OCI-LY1 (cell line): Measurements from ENCODE around the gene PPFIA4.

Source experiments
- H2AFZ ChIP-seq: fragments of 200-600 bp; sonication (generic), shearing (Covaris generic); 2 replicates; pipeline ENCODE4 v1.6.0; 2014; ENCODE audit warnings: antibody characterized with exemption, mild to moderate bottlenecking, low read length
- H3F3A ChIP-seq: fragments of 200-600 bp; sonication (generic), shearing (Covaris generic); 2 replicates; pipeline ENCODE4 v1.6.0; 2014; ENCODE audit warnings: mild to moderate bottlenecking, antibody characterized with exemption, low read length, moderate library complexity; ENCODE audit not compliant: insufficient read depth
- H3K27ac ChIP-seq: fragments of 200-600 bp; sonication (generic); 2 replicates; pipeline ENCODE4 v1.5.1; 2014; ENCODE audit warnings: low read length, mixed run types, mild to moderate bottlenecking, low read depth; ENCODE audit not compliant: poor library complexity, severe bottlenecking
- H3K27me3 ChIP-seq: fragments of 200-600 bp; sonication (generic); 2 replicates; pipeline ENCODE4 v1.6.0; 2014; ENCODE audit warnings: antibody characterized with exemption, mild to moderate bottlenecking, low read length, moderate library complexity; ENCODE audit not compliant: insufficient read depth
- H3K36me3 ChIP-seq: fragments of 200-600 bp; sonication (generic); 2 replicates; pipeline ENCODE4 v1.6.1; 2014; ENCODE audit warnings: mild to moderate bottlenecking, antibody characterized with exemption, low read length, moderate library complexity, mixed read lengths; ENCODE audit not compliant: insufficient read depth
- H3K4me1 ChIP-seq: fragments of 200-600 bp; sonication (generic); 2 replicates; pipeline ENCODE4 v1.5.1; 2014; ENCODE audit warnings: mild to moderate bottlenecking, low read length, moderate library complexity; ENCODE audit not compliant: insufficient read depth, severe bottlenecking
- H3K4me2 ChIP-seq: fragments of 200-600 bp; sonication (generic), shearing (Covaris generic); 2 replicates; pipeline ENCODE4 v1.6.1; 2014; ENCODE audit warnings: low read length
- H3K4me3 ChIP-seq: fragments of 200-600 bp; sonication (generic); 2 replicates; pipeline ENCODE4 v1.5.1; 2014; ENCODE audit warnings: low read length, low read depth, mild to moderate bottlenecking, mixed read lengths; ENCODE audit not compliant: poor library complexity, severe bottlenecking
- H3K79me2 ChIP-seq: fragments of 200-600 bp; shearing (Covaris generic); 2 replicates; pipeline ENCODE4 v1.6.1; 2016; ENCODE audit warnings: mixed run types, low read length, mixed read lengths; ENCODE audit not compliant: insufficient read depth
- H3K9ac ChIP-seq: fragments of 200-600 bp; sonication (generic), shearing (Covaris generic); 2 replicates; pipeline ENCODE4 v1.6.1; 2014; ENCODE audit warnings: mild to moderate bottlenecking, low read length, mixed read lengths
- H3K9me2 ChIP-seq: fragments of 200-600 bp; sonication (generic), shearing (Covaris generic); 2 replicates; pipeline ENCODE4 v1.6.1; 2014; ENCODE audit warnings: low read depth, mild to moderate bottlenecking, low read length, mixed read lengths
- H3K9me3 ChIP-seq: fragments of 200-600 bp; shearing (Covaris generic); 2 replicates; pipeline ENCODE4 v1.6.1; 2014; ENCODE audit warnings: low read length, mixed read lengths
- H4K20me1 ChIP-seq: fragments of 200-600 bp; sonication (generic), shearing (Covaris generic); 2 replicates; pipeline ENCODE4 v1.6.0; 2016; ENCODE audit warnings: mild to moderate bottlenecking, low read length; ENCODE audit not compliant: insufficient read depth
- EZH2 ChIP-seq: fragments of 200-600 bp; sonication (generic), shearing (Covaris generic); IDR thresholded peaks from 2 replicates; pipeline ENCODE4 v1.8.0; 2017; ENCODE audit warnings: borderline replicate concordance, mixed run types, mild to moderate bottlenecking, antibody characterized with exemption, low read length, moderate library complexity, mixed read lengths
- TF ChIP-seq, protein P1 (sequence below): fragments of 200-600 bp; sonication (generic), shearing (Covaris generic); IDR thresholded peaks from 2 replicates; pipeline ENCODE4 v1.5.1; 2017; ENCODE audit warnings: mild to moderate bottlenecking, antibody characterized with exemption, low read length, moderate library complexity, mixed read lengths

PPFIA4 gene

DNA sequence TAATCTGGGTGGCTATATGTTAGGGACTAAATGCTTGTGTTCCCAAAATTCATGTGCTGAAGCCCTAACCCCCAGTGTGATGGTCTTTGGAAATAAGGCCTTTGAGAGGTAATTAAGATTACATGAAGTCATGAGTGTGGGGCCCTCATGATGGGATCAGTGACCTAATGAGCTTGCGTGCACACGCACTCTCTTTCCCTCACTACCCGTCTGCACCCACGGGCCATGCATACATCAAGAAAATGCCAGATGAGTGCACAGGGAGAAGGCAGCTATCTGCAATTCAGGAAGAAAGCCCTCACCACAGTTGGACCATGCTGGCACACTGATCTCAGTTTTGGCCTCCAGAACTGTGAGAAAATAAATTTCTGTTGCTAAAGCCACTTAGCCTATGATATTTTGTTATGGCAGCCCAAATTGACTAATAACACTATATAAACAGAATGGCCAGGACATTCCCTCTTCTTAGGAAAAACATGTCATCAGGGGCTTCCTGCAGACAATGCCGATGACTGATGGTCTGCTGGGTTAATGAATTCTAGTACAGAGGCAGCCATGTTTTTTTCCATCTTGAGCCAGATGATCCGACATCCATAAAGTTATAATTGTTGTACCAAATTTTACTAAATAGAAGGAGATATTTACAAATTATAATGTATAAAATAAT is 77.7 kb downstream of the PPFIA4 start:
- Histone ChIP-seq H3K79me2 (no peaks in the 10 kb centered on the region), H4K20me1 (no peaks in the 10 kb centered on the region), H3K4me3 (no peak overlapping the region), H3K9me3 (no peaks in the 10 kb centered on the region), H3K36me3 (no peaks in the 10 kb centered on the region), H2AFZ (no peak overlapping the region), H3F3A (no peaks in the 10 kb centered on the region; the same call in 1 of the 2 replicates), H3K27ac (no peak overlapping the region), H3K27me3 (peaks cover 10% of the 10 kb centered on the region), H3K9me2 (no peaks in the 10 kb centered on the region), H3K4me2 (no peak overlapping the region), H3K4me1 (no peaks in the 10 kb centered on the region), H3K9ac (no peak overlapping the region)
- no peak for TF ChIP-seq EZH2
- TF ChIP-seq, protein P1, sequence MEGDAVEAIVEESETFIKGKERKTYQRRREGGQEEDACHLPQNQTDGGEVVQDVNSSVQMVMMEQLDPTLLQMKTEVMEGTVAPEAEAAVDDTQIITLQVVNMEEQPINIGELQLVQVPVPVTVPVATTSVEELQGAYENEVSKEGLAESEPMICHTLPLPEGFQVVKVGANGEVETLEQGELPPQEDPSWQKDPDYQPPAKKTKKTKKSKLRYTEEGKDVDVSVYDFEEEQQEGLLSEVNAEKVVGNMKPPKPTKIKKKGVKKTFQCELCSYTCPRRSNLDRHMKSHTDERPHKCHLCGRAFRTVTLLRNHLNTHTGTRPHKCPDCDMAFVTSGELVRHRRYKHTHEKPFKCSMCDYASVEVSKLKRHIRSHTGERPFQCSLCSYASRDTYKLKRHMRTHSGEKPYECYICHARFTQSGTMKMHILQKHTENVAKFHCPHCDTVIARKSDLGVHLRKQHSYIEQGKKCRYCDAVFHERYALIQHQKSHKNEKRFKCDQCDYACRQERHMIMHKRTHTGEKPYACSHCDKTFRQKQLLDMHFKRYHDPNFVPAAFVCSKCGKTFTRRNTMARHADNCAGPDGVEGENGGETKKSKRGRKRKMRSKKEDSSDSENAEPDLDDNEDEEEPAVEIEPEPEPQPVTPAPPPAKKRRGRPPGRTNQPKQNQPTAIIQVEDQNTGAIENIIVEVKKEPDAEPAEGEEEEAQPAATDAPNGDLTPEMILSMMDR: no peak

DNA sequence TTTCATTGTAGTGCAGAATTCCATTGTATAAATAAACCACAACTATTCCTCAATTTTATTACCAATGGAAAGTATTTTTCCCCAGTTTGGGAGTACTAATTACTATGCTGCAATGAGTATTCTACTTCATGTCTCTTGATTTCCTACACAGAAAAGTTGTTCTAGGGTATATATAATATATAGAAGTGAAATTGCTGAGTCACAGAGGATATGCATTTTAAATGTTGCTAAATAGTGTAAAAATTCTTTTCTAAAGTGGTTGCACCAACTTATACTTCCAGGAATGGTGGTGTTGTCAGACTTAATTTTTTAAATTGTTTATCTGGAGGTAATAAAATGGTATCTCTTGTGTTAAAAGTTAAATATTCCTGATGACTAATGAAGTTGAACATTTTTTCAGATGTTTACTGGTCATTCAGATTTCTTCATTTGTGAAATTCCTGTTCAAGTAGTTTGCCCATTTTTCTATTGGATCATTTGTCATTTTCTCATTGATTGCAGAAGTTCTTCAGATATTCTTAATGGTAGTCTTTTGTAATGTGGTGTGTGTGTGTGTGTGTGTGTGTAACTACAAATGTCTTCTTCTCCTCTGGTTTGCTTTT is 78.6 kb downstream of the PPFIA4 start:
- H4K20me1 ChIP-seq: no peaks in the 10 kb centered on the region
- TF ChIP-seq EZH2: no peak
- TF ChIP-seq, protein P1: no peak
- no peak overlapping the region for H3K4me3 ChIP-seq
- no peaks in the 10 kb centered on the region for H3K79me2 ChIP-seq
- H3K27me3 ChIP-seq: peaks cover 10% of the 10 kb centered on the region; the same call in 1 of the 2 replicates
- no peaks in the 10 kb centered on the region for H3K9me3 ChIP-seq
- H2AFZ ChIP-seq: no peak overlapping the region
- H3K36me3 ChIP-seq: no peaks in the 10 kb centered on the region
- H3F3A ChIP-seq: no peaks in the 10 kb centered on the region; the same call in 1 of the 2 replicates
- H3K27ac ChIP-seq: no peak overlapping the region
- H3K9ac ChIP-seq: no peak overlapping the region
- no peak overlapping the region for H3K4me2 ChIP-seq
- no peaks in the 10 kb centered on the region for H3K9me2 ChIP-seq
- H3K4me1 ChIP-seq: no peaks in the 10 kb centered on the region

GRCh38 chr1:203112475-203112874 is 86.2 kb downstream of the PPFIA4 start:
- Histone ChIP-seq H3K4me1 (no peaks in the 10 kb centered on the region), H3K9me2 (no peaks in the 10 kb centered on the region), H3K36me3 (no peaks in the 10 kb centered on the region), H3K9me3 (no peaks in the 10 kb centered on the region), H4K20me1 (no peaks in the 10 kb centered on the region), H3K4me2 (no peak overlapping the region), H3K4me3 (no peak overlapping the region), H3F3A (no peaks in the 10 kb centered on the region), H3K27me3 (0 out of 2 replicates have a peak, but pooled peaks cover 4% of the 10 kb centered on the region), H2AFZ (no peak overlapping the region), H3K27ac (no peak overlapping the region), H3K9ac (no peak overlapping the region), H3K79me2 (no peaks in the 10 kb centered on the region)
- TF ChIP-seq, protein P1: no peak
- no peak for TF ChIP-seq EZH2
